ENCODE measurements around the gene VAMP2.

DNA sequence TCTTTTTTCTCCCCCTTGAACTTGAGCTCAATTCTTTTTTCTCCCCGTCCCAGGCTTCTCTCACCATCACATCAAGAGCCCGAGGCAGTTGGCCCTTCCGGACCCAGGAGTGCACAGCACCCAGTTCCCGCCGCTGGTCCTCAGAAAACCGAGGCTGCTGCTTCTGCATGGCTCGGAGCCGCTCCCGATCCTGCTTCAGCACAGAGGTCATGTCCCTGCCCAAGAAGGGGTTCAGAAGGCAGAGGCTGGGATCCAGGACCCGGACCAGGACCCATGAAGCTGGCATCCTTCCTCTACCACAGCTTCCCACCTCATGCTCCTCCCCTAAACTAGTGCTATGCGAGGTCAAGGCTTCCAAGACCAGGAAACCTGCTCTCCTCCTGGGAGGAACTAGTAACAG is 21.0 kb downstream of the VAMP2 start:
- TF ChIP-seq POLR2A (IDR thresholded peaks at IDR 0.05) = no peak
- no peak for TF ChIP-seq CTCF (IDR thresholded peaks at IDR 0.05)

Data from transverse colon (tissue), 3 donors.